Mucosa of stomach (tissue), 1 donor: ENCODE results near the gene LDLR.
A peak's percentile ranks its signal among the peaks of the same experiment; 100 is the strongest.
"Not testable (repeated sequence)": the region's sequence is repeated elsewhere in the genome, so short reads cannot be mapped to it uniquely, and the experiment has no call there.

Experiments used
- H3K27me3 ChIP-seq: one replicate; pipeline ENCODE4 v1.7.0; 2013; ENCODE audit warnings: mild to moderate bottlenecking, low read length; ENCODE audit not compliant: control insufficient read depth, insufficient read depth
- H3K36me3 ChIP-seq: one replicate; pipeline ENCODE4 v1.7.0; 2013; ENCODE audit warnings: low read length; ENCODE audit not compliant: control insufficient read depth, insufficient read depth
- H3K4me1 ChIP-seq: one replicate; pipeline ENCODE4 v1.7.0; 2013; ENCODE audit warnings: mild to moderate bottlenecking, low read length; ENCODE audit not compliant: control insufficient read depth, insufficient read depth
- H3K4me3 ChIP-seq: one replicate; pipeline ENCODE4 v1.7.0; 2013; ENCODE audit warnings: low read length
- H3K9ac ChIP-seq: one replicate; pipeline ENCODE4 v1.7.0; 2013; ENCODE audit warnings: mild to moderate bottlenecking, low read length, moderate library complexity
- H3K9me3 ChIP-seq: one replicate; pipeline ENCODE4 v1.7.0; 2013; ENCODE audit warnings: mild to moderate bottlenecking, low read length, moderate library complexity; ENCODE audit not compliant: control insufficient read depth
- donor health status: Pancreatic carcinoma.

LDLR gene

DNA sequence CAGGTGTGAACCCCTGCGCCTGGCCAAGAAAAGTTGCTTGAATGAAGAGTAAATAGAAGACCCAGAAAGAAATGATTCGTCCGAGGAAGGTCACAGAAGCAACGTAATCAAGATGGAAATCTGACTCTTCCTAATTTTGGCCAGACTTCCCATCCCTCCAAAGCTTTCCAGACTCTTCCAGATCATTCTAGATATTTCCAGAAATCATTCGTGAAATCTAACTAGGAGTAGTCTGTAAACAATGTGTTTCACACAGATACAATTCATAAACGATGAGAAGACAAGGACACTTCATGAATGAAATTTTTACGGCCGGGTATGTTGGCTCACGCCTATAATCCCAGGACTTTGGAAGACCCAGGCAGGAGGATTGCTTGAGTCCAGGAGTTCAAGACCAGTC, 9.3 kb upstream of the LDLR start:
- H3K9me3 ChIP-seq = no peaks in the 10 kb centered on the region
- H3K36me3 ChIP-seq = no peaks in the 10 kb centered on the region
- peaks cover 5% of the 10 kb centered on the region for H3K4me1 ChIP-seq
- H3K4me3 ChIP-seq = no peak overlapping the region
- no peak overlapping the region for H3K9ac ChIP-seq
- H3K27me3 ChIP-seq = no peaks in the 10 kb centered on the region

DNA sequence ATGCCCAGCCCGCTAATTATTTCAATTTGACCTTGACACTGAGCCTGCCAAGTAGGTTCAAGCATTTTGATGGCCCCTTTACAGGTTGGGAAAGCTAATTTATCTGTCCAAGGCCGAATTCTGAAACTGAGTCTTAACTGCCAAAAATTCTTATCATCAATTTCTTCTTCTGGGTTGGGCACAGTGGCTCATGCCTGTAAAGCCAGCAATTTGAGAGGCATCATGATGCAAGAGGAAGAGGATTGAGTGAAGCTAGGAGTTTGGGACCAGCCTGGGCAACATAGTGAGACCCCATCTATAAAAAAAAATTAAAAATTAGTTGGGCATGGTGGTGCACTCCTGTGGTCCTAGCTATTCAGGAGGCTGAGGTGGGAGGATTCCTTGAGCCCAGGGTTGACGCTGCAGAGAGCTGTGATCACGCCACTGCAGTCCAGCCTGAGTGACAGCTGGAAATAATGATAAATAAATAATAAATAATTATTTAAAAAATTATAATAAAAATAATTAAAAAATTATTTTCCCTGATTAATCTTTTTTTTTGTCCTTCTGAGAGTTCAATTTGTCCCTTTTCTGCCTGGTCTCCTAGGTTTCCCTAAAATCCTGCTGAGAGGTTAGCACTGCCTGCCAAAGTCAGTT, 1.3 kb upstream of the LDLR start:
- Histone ChIP-seq H3K4me1 (peaks cover 23% of the 10 kb centered on the region), H3K4me3 (peak overlapping the region; percentile 71), H3K9ac (peak overlapping the region; percentile 98), H3K27me3 (no peaks in the 10 kb centered on the region), H3K36me3 (peaks cover 6% of the 10 kb centered on the region), H3K9me3 (no peaks in the 10 kb centered on the region)

DNA sequence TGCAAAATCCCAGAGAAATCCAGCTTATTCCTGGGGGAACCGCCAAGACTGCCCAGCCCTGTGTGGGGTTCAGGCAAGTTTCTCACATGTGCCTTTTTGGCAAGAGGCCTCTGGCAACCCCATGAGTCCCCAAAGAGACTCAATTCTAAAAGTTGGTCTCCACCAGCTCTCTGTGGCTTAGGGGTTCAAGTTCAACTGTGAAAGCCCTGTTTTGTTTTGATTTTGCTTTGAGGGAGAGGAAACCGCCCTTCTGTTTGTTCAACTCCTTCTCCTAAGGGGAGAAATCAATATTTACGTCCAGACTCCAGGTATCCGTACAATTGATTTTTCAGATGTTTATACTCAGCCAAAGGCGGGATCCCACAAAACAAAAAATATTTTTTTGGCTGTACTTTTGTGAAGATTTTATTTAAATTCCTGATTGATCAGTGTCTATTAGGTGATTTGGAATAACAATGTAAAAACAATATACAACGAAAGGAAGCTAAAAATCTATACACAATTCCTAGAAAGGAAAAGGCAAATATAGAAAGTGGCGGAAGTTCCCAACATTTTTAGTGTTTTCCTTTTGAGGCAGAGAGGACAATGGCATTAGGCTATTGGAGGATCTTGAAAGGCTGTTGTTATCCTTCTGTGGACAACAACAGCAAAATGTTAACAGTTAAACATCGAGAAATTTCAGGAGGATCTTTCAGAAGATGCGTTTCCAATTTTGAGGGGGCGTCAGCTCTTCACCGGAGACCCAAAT, 583 bp upstream of the LDLR start:
- peak overlapping the region; percentile 71 for H3K4me3 ChIP-seq
- H3K27me3 ChIP-seq = no peaks in the 10 kb centered on the region
- no peaks in the 10 kb centered on the region for H3K9me3 ChIP-seq
- peaks cover 6% of the 10 kb centered on the region for H3K36me3 ChIP-seq
- H3K4me1 ChIP-seq = peaks cover 30% of the 10 kb centered on the region
- H3K9ac ChIP-seq = peak overlapping the region; percentile 98

DNA sequence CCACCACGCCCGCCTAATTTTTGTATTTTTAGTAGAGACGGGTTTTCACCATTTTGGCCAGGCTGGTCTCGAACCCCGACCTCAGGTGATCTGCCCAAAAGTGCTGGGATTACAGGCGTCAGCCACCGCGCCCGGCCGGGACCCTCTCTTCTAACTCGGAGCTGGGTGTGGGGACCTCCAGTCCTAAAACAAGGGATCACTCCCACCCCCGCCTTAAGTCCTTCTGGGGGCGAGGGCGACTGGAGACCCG, 676 bp downstream of the LDLR start:
- H3K4me3 ChIP-seq = peak overlapping the region; percentile 71
- peaks cover 37% of the 10 kb centered on the region for H3K4me1 ChIP-seq
- H3K36me3 ChIP-seq, H3K9me3 ChIP-seq, H3K27me3 ChIP-seq: not testable (repeated sequence)
- peak overlapping the region; percentile 98 for H3K9ac ChIP-seq

DNA sequence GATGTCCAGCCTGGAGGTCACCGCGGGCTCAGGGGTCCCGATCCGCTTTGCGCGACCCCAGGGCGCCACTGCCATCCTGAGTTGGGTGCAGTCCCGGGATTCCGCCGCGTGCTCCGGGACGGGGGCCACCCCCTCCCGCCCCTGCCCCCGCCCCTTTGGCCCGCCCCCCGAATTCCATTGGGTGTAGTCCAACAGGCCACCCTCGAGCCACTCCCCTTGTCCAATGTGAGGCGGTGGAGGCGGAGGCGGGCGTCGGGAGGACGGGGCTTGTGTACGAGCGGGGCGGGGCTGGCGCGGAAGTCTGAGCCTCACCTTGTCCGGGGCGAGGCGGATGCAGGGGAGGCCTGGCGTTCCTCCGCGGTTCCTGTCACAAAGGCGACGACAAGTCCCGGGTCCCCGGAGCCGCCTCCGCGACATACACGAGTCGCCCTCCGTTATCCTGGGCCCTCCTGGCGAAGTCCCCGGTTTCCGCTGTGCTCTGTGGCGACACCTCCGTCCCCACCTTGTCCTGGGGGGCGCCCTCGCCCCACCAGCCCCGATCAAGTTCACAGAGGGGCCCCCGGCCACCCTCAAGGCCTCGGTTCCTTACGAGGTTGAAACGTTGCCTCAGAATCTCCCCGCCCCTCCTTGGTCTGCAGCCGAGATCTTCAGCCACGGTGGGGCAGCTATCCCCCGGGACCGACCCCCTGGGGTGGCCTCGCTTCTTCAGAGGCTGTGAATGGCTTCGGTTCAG, 1.2 kb downstream of the LDLR start:
- peaks cover 35% of the 10 kb centered on the region for H3K4me1 ChIP-seq
- H3K27me3 ChIP-seq = no peaks in the 10 kb centered on the region
- H3K9ac ChIP-seq = peak overlapping the region; percentile 100
- H3K4me3 ChIP-seq = peak overlapping the region; percentile 98
- H3K9me3 ChIP-seq = no peaks in the 10 kb centered on the region
- H3K36me3 ChIP-seq = peaks cover 6% of the 10 kb centered on the region

DNA sequence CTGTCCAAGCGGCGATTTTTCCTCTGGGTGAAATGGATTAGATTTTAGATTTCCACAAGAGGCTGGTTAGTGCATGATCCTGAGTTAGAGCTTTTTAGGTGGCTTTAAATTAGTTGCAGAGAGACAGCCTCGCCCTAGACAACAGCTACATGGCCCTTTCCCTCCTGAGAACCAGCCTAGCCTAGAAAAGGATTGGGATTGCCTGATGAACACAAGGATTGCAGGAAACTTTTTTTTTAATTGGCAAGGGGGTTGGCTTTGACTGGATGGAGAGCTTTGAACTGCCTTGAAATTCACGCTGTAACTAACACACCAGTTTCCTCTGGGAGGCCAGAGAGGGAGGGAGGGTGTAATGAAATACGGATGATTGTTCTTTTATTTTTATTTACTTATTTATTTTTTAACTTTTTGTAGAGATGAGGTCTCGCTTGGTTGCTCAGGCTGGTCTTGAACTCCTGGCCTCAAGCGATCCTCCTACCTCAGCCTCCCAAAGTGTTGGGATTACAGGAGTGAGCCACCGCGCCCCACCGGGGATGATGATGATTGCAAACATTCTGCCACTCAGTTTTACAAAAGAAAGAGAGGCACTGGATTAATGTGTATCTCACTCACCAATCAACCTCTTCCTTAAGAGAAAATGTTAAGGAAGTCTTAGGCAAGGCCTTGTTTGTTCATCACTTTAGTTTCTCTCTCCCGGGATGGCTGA, 1.9 kb downstream of the LDLR start:
- H3K36me3 ChIP-seq = peaks cover 6% of the 10 kb centered on the region
- peaks cover 39% of the 10 kb centered on the region for H3K4me1 ChIP-seq
- H3K9me3 ChIP-seq = no peaks in the 10 kb centered on the region
- peak overlapping the region; percentile 100 for H3K9ac ChIP-seq
- H3K4me3 ChIP-seq = peak overlapping the region; percentile 98
- no peaks in the 10 kb centered on the region for H3K27me3 ChIP-seq

DNA sequence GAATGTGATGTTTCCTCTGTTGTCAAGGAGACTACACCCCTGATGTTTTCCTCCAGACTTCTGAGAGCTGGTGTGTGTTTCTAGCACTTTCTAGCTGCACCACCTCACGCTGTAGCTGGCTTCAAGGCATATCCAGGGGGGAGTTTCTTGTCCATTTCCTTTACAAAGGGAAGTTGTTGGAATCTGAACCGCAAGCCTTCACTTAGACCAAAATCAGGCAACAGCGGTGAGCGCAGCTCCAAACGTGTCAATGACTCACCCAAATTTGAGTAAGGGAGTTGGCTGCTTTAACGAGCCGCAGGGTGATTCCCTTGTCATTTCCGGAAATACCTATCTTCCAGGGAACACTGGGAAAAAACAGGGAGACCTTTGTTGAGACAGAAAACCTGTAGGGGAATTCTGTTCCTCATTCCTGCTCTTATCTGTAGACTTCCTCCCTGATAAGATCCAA, 2.5 kb downstream of the LDLR start:
- Histone ChIP-seq H3K9me3 (no peaks in the 10 kb centered on the region), H3K4me3 (peak overlapping the region; percentile 98), H3K4me1 (peaks cover 45% of the 10 kb centered on the region), H3K27me3 (no peaks in the 10 kb centered on the region), H3K9ac (peak overlapping the region; percentile 100), H3K36me3 (peaks cover 6% of the 10 kb centered on the region)

DNA sequence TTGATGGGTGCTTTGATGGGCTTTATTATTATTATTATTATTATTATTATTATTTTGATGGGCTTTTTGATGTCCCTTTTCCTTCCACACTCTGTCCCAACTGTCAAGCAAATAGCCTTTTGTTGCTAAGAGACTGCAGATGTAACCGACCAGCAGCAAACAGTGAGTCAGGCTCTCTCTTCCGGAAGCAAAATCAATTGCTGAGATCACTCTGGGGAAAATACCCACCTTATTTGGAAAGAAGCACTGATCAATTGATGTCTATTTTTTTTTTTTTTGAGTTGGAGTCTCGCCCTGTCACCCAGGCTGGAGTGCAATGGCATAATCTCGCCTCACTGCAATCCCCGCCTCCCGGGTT, 2.9 kb downstream of the LDLR start:
- H3K9me3 ChIP-seq = no peaks in the 10 kb centered on the region
- H3K9ac ChIP-seq = peak overlapping the region; percentile 100
- peaks cover 47% of the 10 kb centered on the region for H3K4me1 ChIP-seq
- H3K36me3 ChIP-seq = peaks cover 6% of the 10 kb centered on the region
- no peaks in the 10 kb centered on the region for H3K27me3 ChIP-seq
- H3K4me3 ChIP-seq = no peak overlapping the region

DNA sequence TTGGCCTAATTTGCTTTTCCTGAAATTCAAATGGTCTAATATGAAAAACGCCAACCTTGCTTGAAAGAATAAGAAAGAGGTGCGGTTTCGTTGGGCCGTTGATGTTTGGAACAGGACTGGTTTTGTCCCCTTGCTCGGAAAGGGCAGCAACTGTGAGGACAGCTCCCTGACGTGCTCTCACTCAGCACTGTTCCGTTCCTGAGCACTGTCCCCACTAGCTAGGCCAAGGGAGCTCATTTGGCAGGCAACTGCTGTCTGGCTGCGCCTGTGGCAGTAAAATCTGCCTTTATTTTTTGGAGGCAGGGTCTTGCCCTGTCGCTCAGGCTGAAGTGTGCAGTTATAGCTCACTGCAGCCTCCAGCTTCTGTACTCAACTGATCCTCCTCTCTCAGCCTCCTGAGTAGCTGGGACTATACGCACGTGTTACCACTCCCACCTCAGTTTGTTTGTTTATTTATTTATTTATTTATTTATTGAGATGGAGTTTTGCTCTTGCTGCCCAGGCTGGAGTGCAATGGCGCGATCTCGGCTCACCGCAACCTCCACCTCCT, 4.5 kb downstream of the LDLR start:
- Histone ChIP-seq H3K36me3 (peaks cover 6% of the 10 kb centered on the region), H3K9ac (peak overlapping the region; percentile 100), H3K27me3 (no peaks in the 10 kb centered on the region), H3K4me1 (peaks cover 51% of the 10 kb centered on the region), H3K9me3 (no peaks in the 10 kb centered on the region), H3K4me3 (no peak overlapping the region)

DNA sequence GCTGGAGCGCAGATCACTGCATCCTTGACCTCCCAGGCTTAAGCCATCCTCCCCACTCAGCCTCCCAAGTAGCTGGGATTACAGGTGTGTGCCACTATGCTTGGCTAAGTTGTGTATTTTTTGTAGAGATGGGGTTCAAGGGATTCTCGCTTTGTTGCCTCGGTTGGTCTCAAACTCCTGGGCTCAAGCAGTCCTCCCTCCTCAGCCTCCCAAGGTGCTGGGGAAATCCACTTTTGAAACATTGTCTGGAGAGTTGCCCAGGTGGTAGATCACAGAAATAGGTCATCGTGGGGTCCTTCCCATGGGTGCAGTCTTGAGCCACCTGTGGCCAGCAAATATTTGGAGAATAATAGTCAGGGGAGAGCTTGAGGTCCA, 5.2 kb downstream of the LDLR start:
- no peak overlapping the region for H3K4me3 ChIP-seq
- peaks cover 6% of the 10 kb centered on the region for H3K36me3 ChIP-seq
- peak overlapping the region; percentile 100 for H3K9ac ChIP-seq
- peaks cover 51% of the 10 kb centered on the region for H3K4me1 ChIP-seq
- no peaks in the 10 kb centered on the region for H3K27me3 ChIP-seq
- H3K9me3 ChIP-seq = no peaks in the 10 kb centered on the region

DNA sequence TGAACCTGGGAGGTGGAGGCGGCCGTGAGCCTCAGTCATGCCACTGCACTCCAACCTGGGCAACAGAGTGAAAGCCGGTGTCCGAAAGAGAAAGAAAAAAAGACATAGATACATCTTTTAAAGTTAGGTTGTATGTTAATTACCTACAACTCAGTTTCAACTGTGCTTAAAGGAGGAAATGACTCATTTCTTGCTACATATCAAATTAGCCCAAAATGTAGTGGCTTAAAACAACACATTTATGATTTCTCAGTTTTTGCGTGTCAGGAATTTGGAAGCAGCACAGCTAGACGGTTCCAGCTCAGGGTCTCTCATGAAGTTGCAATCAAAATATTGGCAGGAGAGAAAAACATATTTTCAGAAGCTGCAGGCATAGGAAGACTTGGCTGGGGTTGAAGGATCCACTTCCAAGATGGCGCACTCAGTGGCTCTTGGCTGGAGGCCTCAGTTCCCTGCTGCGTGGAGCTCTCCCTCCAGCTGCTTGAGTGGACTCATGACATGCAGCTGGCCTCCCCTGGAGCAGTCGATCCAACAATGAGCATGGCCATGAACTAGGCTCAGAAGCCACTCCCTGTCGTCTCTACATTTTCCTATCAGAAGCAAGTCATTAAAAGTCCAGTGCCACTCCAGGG, 7.1 kb downstream of the LDLR start:
- H3K4me3 ChIP-seq = no peak overlapping the region
- no peak overlapping the region for H3K9ac ChIP-seq
- no peaks in the 10 kb centered on the region for H3K9me3 ChIP-seq
- H3K27me3 ChIP-seq = no peaks in the 10 kb centered on the region
- H3K4me1 ChIP-seq = peaks cover 51% of the 10 kb centered on the region
- H3K36me3 ChIP-seq = peaks cover 5% of the 10 kb centered on the region
